ENCODE measurements around the gene CNTNAP2. TPM values are rescaled to one million over a fixed set of nuclear protein-coding genes. Genes with fewer than 3 reads are reported as not detected.

Gene CNTNAP2
- total RNA-seq, 1 donor from 2014 or later: 9.2 TPM

GRCh38 chr7:147742301-147742700 is 1625.7 kb downstream of the CNTNAP2 start:
- TF ChIP-seq CTCF (conservative IDR thresholded peaks at IDR 0.05; ENCODE audit: low read depth, low read length): no peak
- no peak for DNase-seq (ENCODE audit: low read depth)
- H3K4me3 ChIP-seq (ENCODE audit: low read depth, low read length): no peak overlapping the region

- H3K4me3 ChIP-seq (ENCODE audit: low read depth, low read length): no peak overlapping the region
- no peak for TF ChIP-seq CTCF (conservative IDR thresholded peaks at IDR 0.05; ENCODE audit: low read depth, low read length)
- no peak for DNase-seq (ENCODE audit: low read depth)
Observed at GRCh38 chr7:147756300-147756699, 1639.7 kb downstream of the CNTNAP2 start.

GRCh38 chr7:147759327-147759943 is 1642.8 kb downstream of the CNTNAP2 start:
- no peak overlapping the region for H3K4me3 ChIP-seq (ENCODE audit: low read depth, low read length)
- TF ChIP-seq CTCF (conservative IDR thresholded peaks at IDR 0.05; ENCODE audit: low read depth, low read length): no peak
- no peak for DNase-seq (ENCODE audit: low read depth)

- DNase-seq (ENCODE audit: low read depth): no peak
- H3K4me3 ChIP-seq (ENCODE audit: low read depth, low read length): no peak overlapping the region
- TF ChIP-seq CTCF (conservative IDR thresholded peaks at IDR 0.05; ENCODE audit: low read depth, low read length): no peak
Observed at GRCh38 chr7:147765301-147765700, 1648.7 kb downstream of the CNTNAP2 start.

GRCh38 chr7:147771344-147771743 is 1654.7 kb downstream of the CNTNAP2 start:
- no peak for DNase-seq (ENCODE audit: low read depth)
- no peak overlapping the region for H3K4me3 ChIP-seq (ENCODE audit: low read depth, low read length)
- no peak for TF ChIP-seq CTCF (conservative IDR thresholded peaks at IDR 0.05; ENCODE audit: low read depth, low read length)

- DNase-seq (ENCODE audit: low read depth): no peak
- H3K4me3 ChIP-seq (ENCODE audit: low read depth, low read length): no peak overlapping the region
- TF ChIP-seq CTCF (conservative IDR thresholded peaks at IDR 0.05; ENCODE audit: low read depth, low read length): no peak
Observed at GRCh38 chr7:147774461-147774860, 1657.9 kb downstream of the CNTNAP2 start.
